Spleen (tissue), 11 donors: Measurements from ENCODE around the gene ANKRD28. TPM values are rescaled to one million over a fixed set of nuclear protein-coding genes. Genes with fewer than 3 reads are reported as not detected.

Experiments used
- DNase-seq: peaks from one replicate; pipeline ENCODE4 v3.0.0-alpha.2; 2020
- H3K27ac ChIP-seq, 8 donors: fragments of 200-600 bp; sonication (generic) in 7 of 8; 1 replicate in 4 of 8; 2 replicates in 4 of 8; pipeline versions ENCODE4 v1.5.0 to v1.8.0; 2016 to 2021; ENCODE audit warnings: inconsistent platforms in 4 of 8, mild to moderate bottlenecking in 4 of 8, moderate library complexity in 1 of 8
- H3K27me3 ChIP-seq, 7 donors: fragments of 200-600 bp; sonication (generic) in 6 of 7; replicated peaks in 1 of 7; 1 replicate in 4 of 7; 2 replicates in 3 of 7; pipeline versions ENCODE4 v1.5.0 to v1.8.0; 2016 to 2021; ENCODE audit warnings: inconsistent platforms in 3 of 7, mild to moderate bottlenecking in 1 of 7
- H3K36me3 ChIP-seq, 6 donors: fragments of 200-600 bp; sonication (generic) in 5 of 6; 1 replicate in 4 of 6; 2 replicates in 2 of 6; pipeline versions ENCODE4 v1.5.0 to v1.8.0; 2016 to 2021; ENCODE audit warnings: inconsistent platforms in 2 of 6
- H3K4me1 ChIP-seq, 6 donors: fragments of 200-600 bp; sonication (generic) in 5 of 6; 1 replicate in 3 of 6; 2 replicates in 3 of 6; pipeline versions ENCODE4 v1.5.0 to v1.8.0; 2016 to 2021; ENCODE audit warnings: inconsistent platforms in 3 of 6
- H3K4me3 ChIP-seq, 8 donors: fragments of 200-600 bp; sonication (generic) in 7 of 8; 1 replicate in 4 of 8; 2 replicates in 4 of 8; pipeline versions ENCODE4 v1.5.0 to v1.8.0; 2016 to 2021; ENCODE audit warnings: inconsistent platforms in 4 of 8, mild to moderate bottlenecking in 4 of 8, moderate library complexity in 2 of 8
- H3K9me3 ChIP-seq, 8 donors: fragments of 200-600 bp; sonication (generic) in 7 of 8; 1 replicate in 4 of 8; 2 replicates in 4 of 8; pipeline versions ENCODE4 v1.5.0 to v1.8.0; 2016 to 2021; ENCODE audit warnings: inconsistent platforms in 4 of 8
- CTCF ChIP-seq, 11 experiments: fragments of 200-600 bp in 7 of 11; fragments of 450-650 bp in 4 of 11; sonication (generic) in 4 of 11; IDR thresholded peaks in 8 of 11; conservative IDR thresholded peaks in 3 of 11; 1 replicate in 7 of 11; 2 replicates in 4 of 11; pipeline versions ENCODE4 v1.4.0 to v1.8.0; 2016 to 2021; ENCODE audit warnings: antibody characterized with exemption in 11 of 11, inconsistent platforms in 4 of 11, mild to moderate bottlenecking in 1 of 11
- POLR2A ChIP-seq, 3 donors: fragments of 450-650 bp; IDR thresholded peaks; one replicate each; pipeline ENCODE4 v1.5.1; 2017; ENCODE audit warnings: antibody characterized with exemption in 3 of 3, mild to moderate bottlenecking in 1 of 3
- POLR2AphosphoS5 ChIP-seq, 3 donors: sonication (generic); formaldehyde crosslinking; IDR thresholded peaks; one replicate each; pipeline ENCODE4 v1.5.1; 2017; ENCODE audit warnings: antibody characterized with exemption in 3 of 3
- WGBS, 5 donors: extraction: QIAGEN DNeasy Blood & Tissue Kit in 3 of 5; methylation state at CpG; one replicate each; pipeline versions ENCODE4 v1.1.5 to v1.1.7; 2013 to 2018; 5-methylcytosine and 5-hydroxymethylcytosine counted together
- intact Hi-C: fragments of 100-400 bp; cut with DNase I; formaldehyde crosslinking; loops from one replicate; pipeline ENCODE4 v1.15.0; 2023; ENCODE audit warnings: low total_unique reads
- polyA plus RNA-seq, 3 donors: library from polyadenylated mRNA; stranded (reverse); fragments of 200-250 nt; gene quantifications; one replicate each; pipeline ENCODE4 v1.2.1, GENCODE V29; 2013
- total RNA-seq, 7 donors: library from RNA; depleted of rRNA in 3 of 7; stranded (reverse); fragments of >200 nt in 3 of 7; fragmentation: NEBNext Ultra II Directional in 4 of 7; extraction: Animal tissue kit (Norgen Biotek cat#: 25700) in 4 of 7; gene quantifications; one replicate each; pipeline versions ENCODE4 v1.1.0 to v1.2.1, GENCODE V29; 2016 to 2021
- donor health status: healthy with polysubstance abuse.
- donor health status: DM: no; HTN: no; CAD: no; lungs with moderate emphysema.
- donor health status: DM: no; HTN: no; CAD: no.
- donor health status: Bipolar disorder and iron deficiency.
- donor health status: healthy.
- donor health status: DM: no; HTN: no; CAD: no.
- donor health status: DM: yes; HTN: yes; CAD: no.

The ANKRD28 gene
- total and polyA plus RNA-seq, 10 donors, result 5.3 to 68.6 (median 42.2) TPM

GRCh38 chr3:15703346-15703745, 94.4 kb downstream of the ANKRD28 start:
- peaks cover 0 to 48% (median 14%) of the 10 kb centered on the region in 6 donors for H3K36me3 ChIP-seq
- no peak for DNase-seq
- intact Hi-C loops, result no loop called here
- H3K4me3 ChIP-seq, result no peak overlapping the region
- TF ChIP-seq POLR2AphosphoS5 (IDR thresholded peaks at IDR 0.05) (no peak), CTCF (IDR thresholded peaks at IDR 0.05 in 8 of 11, conservative IDR thresholded peaks at IDR 0.05 in 3 of 11) (no peak), POLR2A (IDR thresholded peaks at IDR 0.05) (no peak)
- H3K27ac ChIP-seq, result no peak overlapping the region
- 96 to 100% (median 98%) methylated on average over 2 of the region's 2 CpGs for WGBS, 5 donors
- no peaks in the 10 kb centered on the region for H3K27me3 ChIP-seq
- H3K9me3 ChIP-seq, result no peaks in the 10 kb centered on the region
- H3K4me1 ChIP-seq, result no peaks in the 10 kb centered on the region

GRCh38 chr3:15694628-15695027, 103.2 kb downstream of the ANKRD28 start:
- Histone ChIP-seq H3K36me3 (peaks cover 0 to 76% (median 14%) of the 10 kb centered on the region in 6 donors), H3K27me3 (no peaks in the 10 kb centered on the region), H3K4me3 (no peak overlapping the region), H3K9me3 (no peaks in the 10 kb centered on the region), H3K4me1 (no peaks in the 10 kb centered on the region), H3K27ac (no peak overlapping the region)
- TF ChIP-seq POLR2AphosphoS5 (IDR thresholded peaks at IDR 0.05) (no peak), POLR2A (IDR thresholded peaks at IDR 0.05) (no peak), CTCF (IDR thresholded peaks at IDR 0.05 in 8 of 11, conservative IDR thresholded peaks at IDR 0.05 in 3 of 11) (no peak)
- intact Hi-C loops, result no loop called here
- DNase-seq, result no peak
- 76 to 98% (median 90%) methylated on average over 1 of the region's 1 CpG for WGBS, 5 donors

- no peak for DNase-seq
- H3K4me1 ChIP-seq, result no peaks in the 10 kb centered on the region
- peaks cover 0 to 89% (median 24%) of the 10 kb centered on the region in 6 donors for H3K36me3 ChIP-seq
- H3K9me3 ChIP-seq, result no peaks in the 10 kb centered on the region
- no peaks in the 10 kb centered on the region for H3K27me3 ChIP-seq
- H3K27ac ChIP-seq, result no peak overlapping the region
- intact Hi-C loops, result no loop called here
- TF ChIP-seq POLR2AphosphoS5 (IDR thresholded peaks at IDR 0.05) (no peak), POLR2A (IDR thresholded peaks at IDR 0.05) (no peak), CTCF (IDR thresholded peaks at IDR 0.05 in 8 of 11, conservative IDR thresholded peaks at IDR 0.05 in 3 of 11) (no peak)
- H3K4me3 ChIP-seq, result no peak overlapping the region
- WGBS, 5 donors, result 0 to 100% (median 70%) methylated on average over 1 of the region's 1 CpG
These were observed 104.4 kb downstream of the ANKRD28 start for GRCh38 chr3:15693355-15693754.

- Histone ChIP-seq H3K4me1 (no peaks in the 10 kb centered on the region), H3K9me3 (no peaks in the 10 kb centered on the region), H3K36me3 (peaks cover 0 to 100% (median 30%) of the 10 kb centered on the region in 6 donors), H3K4me3 (no peak overlapping the region), H3K27me3 (no peaks in the 10 kb centered on the region), H3K27ac (no peak overlapping the region)
- intact Hi-C loops, result no loop called here
- WGBS, 5 donors, result 93 to 99% (median 96%) methylated on average over 5 of the region's 5 CpGs
- DNase-seq, result no peak
- TF ChIP-seq CTCF (IDR thresholded peaks at IDR 0.05 in 8 of 11, conservative IDR thresholded peaks at IDR 0.05 in 3 of 11) (no peak), POLR2A (IDR thresholded peaks at IDR 0.05) (no peak), POLR2AphosphoS5 (IDR thresholded peaks at IDR 0.05) (no peak)
These were observed 107.0 kb downstream of the ANKRD28 start for GRCh38 chr3:15690748-15691147.
